22Rv1 (cell line): ENCODE data around the gene MET.

Experiments used
- ZFX ChIP-seq: fragments of 450-650 bp; IDR thresholded peaks from 2 replicates; pipeline ENCODE4 v1.6.1; 2017; ENCODE audit warnings: antibody characterized with exemption, borderline replicate concordance
- TF ChIP-seq, protein P1 (sequence below): fragments of 450-650 bp; IDR thresholded peaks from 2 replicates; pipeline ENCODE4 v1.5.1; 2017; ENCODE audit warnings: mild to moderate bottlenecking

DNA sequence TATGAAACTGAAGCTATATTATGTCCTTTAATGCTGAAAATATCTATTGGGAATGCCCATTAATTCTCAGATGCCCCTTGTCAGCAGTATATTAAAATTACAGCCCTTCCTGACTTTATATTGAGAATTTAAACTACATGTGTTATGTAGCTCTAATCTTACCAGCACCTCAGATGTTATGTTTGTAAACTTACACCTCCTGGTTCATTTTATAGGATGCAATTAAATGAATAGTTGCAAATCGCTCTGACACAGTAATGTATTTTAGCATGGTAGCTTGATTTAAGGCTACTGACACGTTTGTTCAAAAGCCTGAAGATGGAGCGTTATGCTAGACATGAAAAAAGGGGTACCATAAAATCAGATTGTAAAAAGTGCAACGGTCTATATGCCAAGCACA is 35.0 kb upstream of the MET start:
- TF ChIP-seq, protein P1, sequence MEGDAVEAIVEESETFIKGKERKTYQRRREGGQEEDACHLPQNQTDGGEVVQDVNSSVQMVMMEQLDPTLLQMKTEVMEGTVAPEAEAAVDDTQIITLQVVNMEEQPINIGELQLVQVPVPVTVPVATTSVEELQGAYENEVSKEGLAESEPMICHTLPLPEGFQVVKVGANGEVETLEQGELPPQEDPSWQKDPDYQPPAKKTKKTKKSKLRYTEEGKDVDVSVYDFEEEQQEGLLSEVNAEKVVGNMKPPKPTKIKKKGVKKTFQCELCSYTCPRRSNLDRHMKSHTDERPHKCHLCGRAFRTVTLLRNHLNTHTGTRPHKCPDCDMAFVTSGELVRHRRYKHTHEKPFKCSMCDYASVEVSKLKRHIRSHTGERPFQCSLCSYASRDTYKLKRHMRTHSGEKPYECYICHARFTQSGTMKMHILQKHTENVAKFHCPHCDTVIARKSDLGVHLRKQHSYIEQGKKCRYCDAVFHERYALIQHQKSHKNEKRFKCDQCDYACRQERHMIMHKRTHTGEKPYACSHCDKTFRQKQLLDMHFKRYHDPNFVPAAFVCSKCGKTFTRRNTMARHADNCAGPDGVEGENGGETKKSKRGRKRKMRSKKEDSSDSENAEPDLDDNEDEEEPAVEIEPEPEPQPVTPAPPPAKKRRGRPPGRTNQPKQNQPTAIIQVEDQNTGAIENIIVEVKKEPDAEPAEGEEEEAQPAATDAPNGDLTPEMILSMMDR: no peak
- no peak for TF ChIP-seq ZFX
